NCI-H524 (cell line): Measurements from ENCODE around the gene STAG1.
A peak's percentile ranks its signal among the peaks of the same experiment; 100 is the strongest.
"Not testable (repeated sequence)": the region's sequence is repeated elsewhere in the genome, so short reads cannot be mapped to it uniquely, and the experiment has no call there.

ENCODE experiments used
- DNase-seq, 2 experiments: peaks; one replicate each; lab custom pipeline; 2025; lab: John Stamatoyannopoulos, UW

The STAG1 gene

DNA sequence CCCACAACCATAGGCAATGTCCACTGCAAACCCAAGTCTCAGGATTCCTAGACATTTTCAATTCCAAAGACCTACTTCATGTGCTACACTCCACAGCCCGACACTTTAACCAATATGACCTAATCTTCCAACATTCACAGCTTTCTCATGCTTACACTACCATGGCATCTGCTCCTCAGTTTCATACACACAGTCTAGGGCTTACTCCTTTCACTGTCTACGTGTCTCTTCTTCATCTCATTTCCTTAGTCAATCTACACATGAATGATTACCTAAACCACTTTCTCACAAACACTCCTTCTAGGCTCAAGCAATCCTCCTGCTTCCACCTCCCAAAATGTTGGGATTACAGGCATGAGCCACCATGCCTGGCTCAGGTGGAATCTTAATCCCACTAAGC lies 106.3 kb downstream of the STAG1 start:
- no peak for DNase-seq

DNA sequence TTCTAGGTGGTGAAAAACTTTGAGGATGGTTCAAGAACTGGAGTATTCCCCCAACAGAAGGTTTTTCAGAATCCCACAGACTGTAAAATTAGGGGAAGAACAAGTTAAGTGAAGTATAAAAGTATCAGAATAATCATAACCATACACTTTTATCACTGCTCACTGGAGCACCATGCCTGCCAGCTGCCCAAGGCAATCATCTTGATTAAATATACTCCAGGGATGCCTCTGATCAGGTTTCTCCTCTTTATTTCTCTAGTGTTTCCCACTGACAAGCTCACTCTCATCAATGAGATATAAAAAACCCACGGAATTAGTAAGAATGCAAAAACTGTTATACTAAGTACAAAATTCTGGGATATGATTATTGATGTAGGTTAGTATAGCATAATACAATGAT lies 108.0 kb downstream of the STAG1 start:
- peak in 1 of 2 experiments; percentile 21 for DNase-seq

DNA sequence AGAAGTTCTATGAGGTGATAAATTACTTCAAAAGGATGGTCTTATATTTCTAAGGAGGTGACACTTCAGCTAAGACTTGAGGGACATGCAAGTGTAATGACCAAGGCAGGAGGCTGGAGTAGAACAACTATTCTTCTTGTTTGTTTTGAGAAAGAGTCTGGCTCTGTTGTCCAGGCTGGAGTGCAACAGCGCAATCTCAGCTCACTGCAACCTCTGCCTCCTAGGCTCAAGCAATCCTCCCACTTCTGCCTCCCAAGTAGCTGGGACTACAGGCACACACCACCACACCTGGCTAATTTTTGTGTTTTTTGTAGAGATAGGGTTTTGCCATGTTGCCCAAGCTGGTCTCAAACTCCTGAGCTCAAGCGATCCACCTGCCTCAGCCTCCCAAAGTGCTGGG lies 108.8 kb downstream of the STAG1 start:
- DNase-seq, result not testable (repeated sequence)

DNA sequence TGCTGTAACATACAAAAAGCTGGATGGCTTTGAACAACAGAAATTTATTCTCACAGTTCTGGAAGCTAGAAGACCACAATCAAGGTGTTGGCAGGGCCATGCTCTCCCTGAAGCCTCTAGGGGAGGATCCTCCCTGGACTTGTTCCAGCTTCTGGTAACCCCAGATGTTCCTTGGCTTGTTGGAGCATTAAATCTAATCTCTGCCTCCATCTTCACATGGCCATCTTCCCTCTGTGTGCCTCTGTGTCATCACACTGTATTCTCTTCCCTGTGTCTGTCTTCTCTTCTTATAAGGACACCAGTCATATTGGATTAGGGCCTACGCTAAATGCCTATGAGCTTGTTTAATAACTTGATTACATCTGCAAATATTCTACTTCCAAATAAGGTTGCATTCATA lies 109.5 kb downstream of the STAG1 start:
- peak in 1 of 2 experiments; percentile 63 for DNase-seq

DNA sequence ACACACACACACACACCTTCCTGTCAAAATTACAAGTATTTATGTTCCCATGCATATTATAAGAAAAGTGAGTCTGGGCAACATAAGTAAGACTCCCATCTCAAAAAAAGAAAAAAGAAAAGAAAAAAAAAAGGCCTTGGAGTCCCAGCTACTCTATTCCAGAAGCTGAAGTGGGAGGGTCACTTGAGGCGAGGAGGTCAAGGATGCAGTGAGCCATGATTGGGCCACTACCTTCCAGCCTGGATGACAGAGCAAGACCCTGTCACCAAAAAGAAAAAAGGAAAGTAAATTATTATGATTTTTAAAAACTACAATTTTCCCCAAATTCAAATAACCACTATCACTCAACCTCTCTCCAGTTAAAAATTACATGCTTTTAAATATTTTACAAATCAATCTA lies 113.1 kb downstream of the STAG1 start:
- DNase-seq, result no peak

DNA sequence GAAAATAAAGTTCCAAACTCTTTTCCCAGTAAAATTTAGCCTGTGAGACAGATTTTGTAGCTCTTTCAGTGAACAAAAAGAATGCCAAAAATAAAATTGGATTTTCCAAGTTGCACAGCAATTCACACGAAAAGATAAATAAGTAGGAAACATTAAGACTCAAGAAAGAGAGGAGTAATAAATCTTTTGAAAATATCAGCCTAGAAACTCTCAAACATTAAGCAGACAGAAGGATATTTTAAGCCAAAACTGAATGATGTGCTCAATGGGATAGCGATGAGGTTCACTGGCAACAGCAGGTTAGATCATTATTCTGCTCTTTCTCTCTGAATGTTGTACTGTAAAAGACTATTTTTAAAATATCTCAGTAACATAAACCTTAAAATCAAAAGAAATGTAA lies 115.0 kb downstream of the STAG1 start:
- DNase-seq, result no peak

DNA sequence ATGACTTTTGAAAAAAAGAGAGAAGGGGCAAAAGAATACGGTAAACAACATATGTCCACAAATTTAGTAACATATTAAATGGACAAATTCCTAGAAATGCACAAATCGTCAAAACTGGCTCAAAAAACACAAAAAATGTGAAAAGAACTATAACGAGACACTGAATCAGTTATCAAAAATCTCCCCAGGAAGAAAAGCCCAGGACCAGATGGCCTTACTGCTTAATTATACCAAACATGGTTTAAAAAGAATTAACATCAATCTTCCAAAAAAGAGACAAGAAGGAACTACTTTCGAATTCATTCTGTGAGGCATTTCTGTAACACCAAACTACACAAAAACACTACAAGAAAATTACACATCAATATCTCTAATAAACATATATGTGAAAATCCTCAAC lies 117.4 kb downstream of the STAG1 start:
- no peak for DNase-seq

DNA sequence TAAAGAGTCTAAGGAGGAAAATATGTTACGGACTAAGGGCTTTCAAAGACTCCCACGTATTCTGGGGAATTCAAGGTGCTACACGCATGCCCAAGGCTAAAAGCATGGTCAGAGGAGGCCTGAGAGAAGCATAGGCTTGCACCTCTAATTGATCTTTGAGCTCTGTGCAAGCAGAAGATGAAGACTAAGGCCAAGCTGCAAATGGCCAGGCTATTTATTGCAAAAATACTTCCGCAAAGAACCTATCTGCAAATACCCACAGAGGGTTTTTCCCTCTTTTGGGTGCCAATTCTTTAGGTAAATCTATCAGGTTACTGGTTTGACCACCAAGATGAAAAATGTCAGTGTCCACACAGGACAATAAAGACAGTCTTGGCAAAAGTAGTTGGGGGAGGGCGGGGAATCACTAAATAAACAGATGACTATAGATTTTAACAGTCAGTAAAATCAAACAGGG lies 119.5 kb downstream of the STAG1 start:
- DNase-seq, result no peak

DNA sequence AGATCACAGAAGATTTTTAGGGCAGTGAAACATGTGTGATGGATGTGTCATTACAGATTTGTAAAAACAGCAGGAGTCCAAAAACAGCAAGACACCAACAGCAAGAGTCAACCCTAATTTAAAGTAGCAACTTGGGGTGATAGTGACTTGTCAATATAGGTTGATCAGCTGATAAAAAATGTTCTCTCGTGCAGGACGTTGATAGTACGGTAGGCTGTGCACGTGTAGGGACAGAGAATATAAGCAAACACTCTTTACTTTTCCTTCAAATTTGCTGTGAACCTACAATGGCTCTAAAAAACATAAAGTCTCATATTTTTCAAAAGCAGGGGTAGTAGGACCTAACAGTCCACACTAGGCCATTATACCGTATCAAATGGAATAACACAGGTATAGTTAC lies 120.8 kb downstream of the STAG1 start:
- DNase-seq, result no peak

DNA sequence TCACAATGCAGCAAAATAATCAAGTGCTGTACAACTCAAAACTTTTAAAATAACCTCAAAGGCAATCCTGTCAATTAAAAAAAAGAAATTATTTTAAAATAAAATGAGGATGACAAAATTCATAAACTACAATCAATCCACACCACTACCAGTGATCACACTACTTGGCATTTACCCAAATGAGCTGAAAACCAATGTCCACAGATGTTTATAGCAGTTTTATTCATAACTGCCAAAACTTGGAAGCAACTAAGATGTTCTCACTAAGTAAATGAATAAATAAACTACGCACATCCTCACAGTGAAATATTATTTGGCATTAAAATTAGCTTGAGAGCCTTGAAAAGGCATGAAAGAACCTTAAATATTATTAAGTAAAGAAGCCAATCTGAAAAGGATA lies 121.3 kb downstream of the STAG1 start:
- no peak for DNase-seq

DNA sequence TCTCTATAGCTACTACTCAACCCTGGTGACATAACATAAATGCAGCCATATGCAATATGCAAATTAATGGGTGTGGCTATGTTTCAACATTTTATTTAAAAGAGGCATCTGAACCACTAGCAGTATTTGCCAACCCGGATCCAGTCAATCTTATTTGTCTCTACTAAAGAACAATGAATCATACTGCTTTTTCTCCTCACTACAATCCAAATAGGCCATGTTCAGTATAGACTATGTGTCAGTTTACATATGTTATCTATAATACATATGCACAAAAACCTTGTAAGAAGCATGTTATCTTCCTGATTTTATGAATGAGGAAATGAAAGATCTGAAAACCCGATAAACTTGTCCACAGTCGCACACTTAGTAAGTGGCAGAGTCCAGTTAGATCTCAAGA lies 125.7 kb downstream of the STAG1 start:
- no peak for DNase-seq

DNA sequence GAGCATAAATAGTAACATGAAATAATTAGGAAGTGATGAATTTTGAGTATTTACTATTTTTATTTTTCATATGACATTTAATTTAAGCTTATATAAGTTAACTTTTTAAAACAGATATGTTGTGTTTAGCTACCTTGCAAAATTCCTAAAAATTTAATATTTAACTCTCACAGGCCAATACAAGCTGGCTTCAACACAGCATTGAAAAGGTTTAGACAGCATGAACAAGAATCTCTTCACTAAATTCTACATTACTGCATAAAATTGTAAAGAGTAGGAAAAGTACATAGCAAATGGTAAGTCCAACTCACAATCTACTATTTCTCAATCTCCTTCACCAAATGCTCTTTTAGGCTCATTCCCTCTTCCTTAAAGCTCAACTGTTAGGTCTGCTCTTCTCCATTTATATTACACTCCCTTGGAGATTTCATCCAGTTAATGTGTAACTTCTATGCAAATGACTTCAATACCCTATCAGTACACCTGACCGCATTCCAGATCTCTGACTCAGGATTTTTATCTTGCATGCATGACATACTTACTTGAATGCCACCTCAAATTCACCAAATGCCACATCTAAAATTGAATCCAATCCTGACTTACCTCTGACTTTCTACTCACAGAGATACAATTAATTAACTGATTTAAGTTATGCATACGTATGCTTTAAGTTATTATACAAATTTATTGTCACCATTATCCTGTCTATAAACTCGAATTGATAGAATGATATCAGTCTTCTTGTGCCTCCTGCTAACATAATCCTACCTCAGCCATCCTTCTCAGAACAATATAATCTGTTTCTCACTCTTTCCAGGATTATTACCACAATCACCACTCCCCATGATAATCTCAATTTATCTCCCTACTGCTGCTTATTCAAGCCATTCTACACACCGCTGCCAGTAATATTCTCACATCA lies 127.0 kb downstream of the STAG1 start:
- no peak for DNase-seq

DNA sequence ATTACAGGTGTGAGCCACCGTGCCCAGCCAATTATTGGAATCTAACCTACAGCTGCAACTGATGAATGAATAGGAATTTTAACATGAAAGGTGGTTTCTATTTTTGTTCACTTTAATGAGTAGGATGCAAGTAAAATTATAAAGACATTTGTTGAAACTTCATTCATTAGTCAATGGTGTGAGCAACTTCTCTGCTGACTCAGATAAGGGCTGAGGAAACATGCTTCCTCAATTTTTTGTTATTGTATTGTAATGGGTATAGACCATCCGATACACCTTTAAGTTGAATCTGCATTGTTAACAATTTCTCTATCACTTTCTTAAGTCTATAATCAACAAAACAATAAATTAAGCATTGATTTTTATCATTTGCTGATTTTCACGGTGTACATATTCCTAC lies 127.8 kb downstream of the STAG1 start:
- no peak for DNase-seq

DNA sequence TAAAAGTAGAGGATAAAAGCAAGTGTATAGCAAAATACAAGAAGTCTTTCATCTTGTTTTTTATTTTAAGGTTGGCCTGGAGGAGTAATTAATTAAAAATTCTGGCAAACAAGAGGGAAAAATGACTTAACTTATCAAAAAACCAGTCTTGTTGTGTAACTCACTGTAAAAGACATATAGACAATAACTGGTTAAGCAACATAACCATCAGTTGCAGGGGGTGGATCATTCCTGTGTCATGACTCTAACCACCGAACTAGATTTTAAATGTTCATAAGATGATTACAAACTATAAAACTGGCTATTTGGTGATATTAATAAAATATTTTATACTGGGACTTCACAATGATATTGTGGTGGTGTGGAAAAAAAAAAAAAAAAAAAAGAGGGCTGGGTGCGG lies 130.6 kb downstream of the STAG1 start:
- DNase-seq, result no peak

DNA sequence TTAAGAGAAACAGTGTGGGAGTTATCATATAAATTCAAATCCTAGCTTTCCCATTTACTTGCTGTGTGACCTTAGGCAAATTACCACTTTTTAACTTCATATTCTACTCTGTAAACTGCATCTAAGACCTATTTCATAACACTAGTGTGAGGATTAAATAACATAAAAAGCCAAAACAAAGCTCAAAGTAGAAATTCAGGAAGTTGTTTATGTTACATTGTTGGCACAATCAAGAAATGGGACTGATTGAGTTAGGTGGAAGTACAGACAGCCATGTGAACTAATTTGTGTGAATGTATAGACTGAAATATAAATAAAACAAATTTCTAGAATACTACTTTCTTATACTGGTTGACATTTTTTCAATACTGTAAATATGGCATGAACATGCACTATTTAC lies 131.7 kb downstream of the STAG1 start:
- no peak for DNase-seq

DNA sequence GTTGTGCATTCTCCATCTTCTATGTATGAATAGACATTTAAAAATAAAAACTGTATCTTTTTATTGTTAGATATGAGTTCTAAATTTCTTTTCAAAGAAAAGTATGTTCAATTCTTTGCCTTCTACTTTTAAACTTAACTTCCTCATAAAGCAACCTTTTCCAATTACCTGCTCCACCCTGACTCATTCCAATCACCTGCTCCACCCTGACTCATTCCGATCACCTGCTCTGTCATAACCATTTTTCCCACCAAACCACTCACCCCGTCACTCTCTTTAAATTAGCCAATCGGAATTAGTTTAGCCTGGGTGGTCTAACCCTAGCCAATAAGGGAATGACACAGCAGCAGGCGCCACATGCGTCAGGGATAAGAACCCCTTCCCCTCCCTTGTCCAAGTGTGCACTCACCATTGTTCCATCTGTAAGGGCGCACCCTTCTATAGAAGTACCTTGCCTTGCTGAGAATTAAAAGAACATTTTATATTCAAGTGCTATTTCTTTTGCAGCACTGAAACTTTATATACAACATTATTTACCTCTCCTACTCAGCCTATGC lies 134.1 kb downstream of the STAG1 start:
- not testable (repeated sequence) for DNase-seq

DNA sequence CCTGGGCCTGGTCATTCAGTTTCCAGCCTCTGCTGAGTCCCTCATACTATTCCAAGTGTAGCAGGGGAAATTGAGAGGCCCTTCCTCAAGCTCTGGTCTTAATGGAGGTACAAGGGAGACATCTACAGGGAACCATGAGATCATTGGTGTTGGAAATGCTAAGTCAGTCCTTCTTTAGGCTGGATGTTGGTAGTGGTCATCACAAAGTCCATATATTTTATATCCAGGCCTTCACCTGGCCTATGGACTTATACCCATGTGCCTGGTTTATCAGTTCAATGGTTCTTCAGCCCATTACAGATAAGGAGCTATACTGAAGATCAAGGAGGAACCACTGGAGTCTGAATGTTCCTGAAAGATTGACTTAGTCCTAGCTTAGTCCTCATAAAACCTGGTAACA lies 135.0 kb downstream of the STAG1 start:
- DNase-seq, result no peak

DNA sequence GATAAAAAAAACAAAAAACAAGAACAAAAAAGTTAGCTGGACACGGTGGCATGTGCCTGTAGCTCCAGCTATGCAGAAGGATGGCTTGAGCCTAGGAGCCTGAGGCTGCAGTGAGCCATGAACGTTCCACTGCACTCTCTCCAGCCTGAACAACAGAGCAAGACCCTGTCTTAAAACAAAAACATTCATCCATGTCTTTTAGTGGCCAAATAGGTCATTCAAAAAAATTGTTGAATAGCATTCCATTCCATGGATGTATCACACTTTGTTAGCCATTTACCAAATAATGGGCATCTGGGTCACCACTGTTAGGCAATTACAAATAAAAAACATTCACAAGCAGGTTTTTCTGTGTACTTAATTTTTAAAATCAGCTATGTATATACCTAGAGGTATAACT lies 139.7 kb downstream of the STAG1 start:
- DNase-seq, result no peak

DNA sequence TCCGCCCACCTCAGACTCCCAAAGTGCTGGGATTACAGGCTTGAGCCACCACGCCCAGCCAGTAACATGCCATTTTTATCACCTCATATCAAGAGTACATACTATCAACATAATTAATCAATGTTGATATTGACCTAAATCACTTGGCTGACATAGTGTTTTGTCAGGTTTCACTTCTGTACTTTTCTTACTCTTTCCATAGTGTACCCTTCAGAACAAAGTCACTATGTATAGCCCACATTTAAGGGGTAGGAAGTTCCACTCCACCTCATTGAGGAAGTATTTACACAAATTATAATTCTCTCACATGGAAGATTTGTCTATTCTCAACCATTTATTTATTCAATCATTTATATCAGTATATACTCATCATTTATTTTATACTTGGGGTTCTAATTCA lies 145.2 kb downstream of the STAG1 start:
- DNase-seq, result no peak

DNA sequence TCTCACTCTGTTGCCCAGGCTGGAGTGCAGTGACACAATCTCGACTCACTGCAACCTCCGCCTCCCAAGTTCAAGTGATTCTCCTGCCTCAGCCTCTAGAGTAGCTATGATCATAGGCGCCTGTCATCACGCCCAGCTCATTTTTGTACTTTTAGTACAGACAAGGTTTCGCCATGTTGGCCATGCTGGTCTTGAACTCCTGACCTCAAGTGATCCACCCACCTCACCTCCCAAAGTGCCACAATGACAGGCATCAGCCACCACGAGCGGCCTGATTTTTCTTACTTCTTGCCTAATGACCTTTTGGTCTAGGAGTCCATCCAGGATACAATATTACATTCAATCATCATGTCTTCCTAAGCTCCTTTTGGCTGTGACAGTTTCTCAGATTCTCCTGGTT lies 146.0 kb downstream of the STAG1 start:
- not testable (repeated sequence) for DNase-seq

DNA sequence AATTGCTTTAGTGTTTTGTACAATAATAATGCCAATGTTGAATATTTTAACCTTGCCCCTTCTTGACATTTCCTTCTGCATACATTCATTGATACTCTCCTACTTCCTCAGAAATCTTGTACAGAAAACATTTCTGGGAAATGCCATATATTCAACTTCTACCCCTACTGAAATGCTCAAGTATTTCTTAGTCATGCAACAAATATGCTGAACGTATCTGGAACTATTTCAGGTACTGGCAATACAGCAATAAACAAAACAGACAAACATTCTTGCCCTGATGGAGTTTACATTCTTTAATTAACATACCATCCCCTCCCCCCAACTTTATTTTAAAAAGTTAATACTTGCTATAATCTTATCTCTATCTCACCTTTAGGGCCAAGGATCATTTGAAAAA lies 147.2 kb downstream of the STAG1 start:
- no peak for DNase-seq

DNA sequence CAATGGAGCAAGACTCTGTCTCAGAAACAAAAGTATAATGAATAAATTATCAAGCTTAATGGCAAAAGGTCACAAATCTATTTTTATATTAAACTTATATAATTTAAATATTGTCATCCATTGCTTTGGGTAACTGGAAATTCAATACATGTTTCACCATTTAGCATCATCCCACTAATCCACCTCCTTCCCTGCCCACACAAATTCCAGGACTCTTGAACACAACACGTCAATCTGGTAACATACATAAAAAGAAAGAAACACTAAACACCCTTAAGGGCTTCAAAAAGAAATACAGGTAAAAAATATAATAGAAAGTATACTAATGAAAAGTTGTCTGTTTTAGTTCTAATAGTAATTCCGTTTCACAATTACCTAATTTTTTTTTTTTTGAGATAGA lies 149.4 kb downstream of the STAG1 start:
- no peak for DNase-seq

DNA sequence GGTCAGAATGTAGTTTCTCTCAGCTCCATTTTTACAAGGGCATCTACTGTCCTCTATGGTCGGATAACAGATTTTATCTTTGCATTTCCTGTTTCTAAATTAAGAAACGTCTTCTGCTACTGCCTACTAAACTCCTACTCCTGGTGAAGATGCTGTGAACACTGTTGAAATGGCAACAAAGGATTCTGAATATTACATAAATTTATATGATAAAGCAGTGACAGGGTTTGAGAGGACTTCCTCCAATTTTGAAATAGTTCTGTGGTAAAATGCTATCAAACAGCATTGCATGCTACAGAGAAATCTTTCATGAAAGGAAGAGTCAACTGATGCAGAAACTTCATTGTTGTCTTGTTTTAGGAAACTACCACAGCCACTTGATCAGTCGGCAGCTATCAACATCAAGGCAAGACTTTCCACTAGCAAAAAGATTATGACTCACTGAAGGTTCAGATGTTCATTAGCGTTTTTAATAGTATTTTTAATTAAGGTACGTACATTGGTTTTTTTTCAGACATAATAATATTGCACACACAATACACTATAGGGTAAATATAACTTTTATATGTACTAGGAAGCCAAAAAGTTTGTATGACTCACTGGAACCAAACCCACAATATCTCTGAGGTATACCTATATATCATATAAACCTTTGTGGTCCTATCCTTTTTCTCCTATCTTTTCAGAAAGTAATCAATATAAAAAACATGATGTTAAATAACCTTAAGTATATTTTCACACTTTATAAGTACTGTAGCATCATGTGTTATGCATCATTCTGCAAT lies 156.1 kb downstream of the STAG1 start:
- no peak for DNase-seq
